ENCODE results near the gene CABP4.
A peak's percentile ranks its signal among the peaks of the same experiment; 100 is the strongest.
"Not testable (repeated sequence)": the region's sequence is repeated elsewhere in the genome, so short reads cannot be mapped to it uniquely, and the experiment has no call there.

CABP4 gene

DNA sequence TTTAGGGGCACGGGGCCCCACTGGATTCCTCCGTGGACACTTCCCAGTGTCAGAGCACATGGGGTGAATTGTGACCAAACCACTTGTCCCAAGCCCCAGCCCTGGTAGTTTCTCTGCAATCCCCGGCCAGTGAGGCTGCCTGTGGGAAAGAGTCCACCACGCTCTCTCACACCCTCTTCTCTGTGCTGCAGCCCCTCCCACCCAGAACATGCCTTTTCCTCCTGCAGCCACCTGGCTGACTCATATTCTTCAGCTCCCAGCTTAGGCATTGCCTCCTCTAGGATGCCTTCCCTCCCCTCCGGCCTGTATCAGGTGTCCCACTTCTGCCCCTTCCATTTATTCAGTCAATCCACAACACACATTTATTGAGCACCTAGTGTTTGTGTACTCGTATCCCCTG lies 32.3 kb upstream of the CABP4 start:
- DNase-seq (ENCODE audit: low read depth, low spot score) = no peak
- H3K4me3 ChIP-seq (ENCODE audit: low read depth, low read length) = no peak overlapping the region
- CTCF ChIA-PET = no interaction called here
- TF ChIP-seq, protein P1, sequence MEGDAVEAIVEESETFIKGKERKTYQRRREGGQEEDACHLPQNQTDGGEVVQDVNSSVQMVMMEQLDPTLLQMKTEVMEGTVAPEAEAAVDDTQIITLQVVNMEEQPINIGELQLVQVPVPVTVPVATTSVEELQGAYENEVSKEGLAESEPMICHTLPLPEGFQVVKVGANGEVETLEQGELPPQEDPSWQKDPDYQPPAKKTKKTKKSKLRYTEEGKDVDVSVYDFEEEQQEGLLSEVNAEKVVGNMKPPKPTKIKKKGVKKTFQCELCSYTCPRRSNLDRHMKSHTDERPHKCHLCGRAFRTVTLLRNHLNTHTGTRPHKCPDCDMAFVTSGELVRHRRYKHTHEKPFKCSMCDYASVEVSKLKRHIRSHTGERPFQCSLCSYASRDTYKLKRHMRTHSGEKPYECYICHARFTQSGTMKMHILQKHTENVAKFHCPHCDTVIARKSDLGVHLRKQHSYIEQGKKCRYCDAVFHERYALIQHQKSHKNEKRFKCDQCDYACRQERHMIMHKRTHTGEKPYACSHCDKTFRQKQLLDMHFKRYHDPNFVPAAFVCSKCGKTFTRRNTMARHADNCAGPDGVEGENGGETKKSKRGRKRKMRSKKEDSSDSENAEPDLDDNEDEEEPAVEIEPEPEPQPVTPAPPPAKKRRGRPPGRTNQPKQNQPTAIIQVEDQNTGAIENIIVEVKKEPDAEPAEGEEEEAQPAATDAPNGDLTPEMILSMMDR (IDR thresholded peaks at IDR 0.05; ENCODE audit: insufficient read depth, low read length, missing control alignments) = no peak
- POLR2A ChIA-PET = no interaction called here

DNA sequence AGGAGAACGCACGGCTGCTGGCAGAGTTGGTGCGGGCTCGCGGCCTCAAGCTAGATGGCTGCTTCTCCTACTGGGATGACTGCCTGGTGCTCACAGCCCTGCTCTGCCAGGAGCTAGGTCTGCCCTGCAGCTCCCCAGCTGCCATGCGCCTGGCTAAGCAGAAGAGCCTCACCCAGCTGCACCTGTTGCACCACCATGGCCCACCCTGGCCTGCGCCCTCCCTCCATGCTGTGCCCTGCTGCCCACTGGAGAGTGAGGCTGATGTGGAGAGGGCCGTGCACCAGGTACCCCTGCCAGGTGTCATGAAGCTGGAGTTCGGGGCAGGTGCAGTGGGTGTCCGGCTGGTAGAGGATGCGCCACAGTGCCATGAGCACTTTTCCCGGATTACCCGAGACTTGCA lies 31.7 kb upstream of the CABP4 start:
- no peak overlapping the region for H3K4me3 ChIP-seq (ENCODE audit: low read depth, low read length)
- TF ChIP-seq, protein P1 (IDR thresholded peaks at IDR 0.05; ENCODE audit: insufficient read depth, low read length, missing control alignments) = no peak
- ChIA-PET CTCF (no interaction called here), POLR2A (no interaction called here)
- DNase-seq (ENCODE audit: low read depth, low spot score) = no peak

DNA sequence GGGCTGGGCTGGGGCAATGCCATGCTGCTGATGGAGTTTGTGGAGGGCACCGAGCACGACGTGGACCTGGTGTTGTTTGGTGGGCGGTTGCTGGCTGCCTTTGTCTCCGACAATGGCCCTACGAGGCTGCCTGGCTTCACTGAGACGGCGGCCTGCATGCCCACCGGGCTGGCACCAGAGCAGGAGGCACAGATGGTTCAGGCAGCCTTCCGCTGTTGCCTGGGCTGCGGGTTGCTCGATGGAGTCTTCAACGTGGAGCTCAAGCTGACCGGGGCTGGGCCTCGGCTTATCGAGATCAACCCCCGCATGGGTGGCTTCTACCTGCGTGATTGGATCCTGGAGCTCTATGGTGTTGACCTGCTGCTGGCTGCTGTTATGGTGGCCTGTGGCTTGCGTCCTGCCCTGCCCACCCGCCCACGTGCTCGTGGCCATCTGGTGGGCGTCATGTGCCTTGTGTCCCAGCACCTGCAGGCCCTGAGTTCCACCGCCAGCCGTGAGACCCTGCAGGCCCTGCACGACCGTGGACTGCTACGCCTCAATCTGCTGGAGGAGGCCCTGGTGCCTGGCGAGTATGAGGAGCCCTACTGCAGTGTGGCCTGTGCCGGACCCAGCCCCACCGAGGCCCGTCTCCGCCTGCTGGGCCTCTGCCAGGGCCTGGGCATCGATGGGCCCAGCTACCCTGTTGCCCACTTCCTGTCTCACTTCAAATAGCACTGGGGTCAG lies 31.1 kb upstream of the CABP4 start:
- DNase-seq (ENCODE audit: low read depth, low spot score) = no peak
- no peak overlapping the region for H3K4me3 ChIP-seq (ENCODE audit: low read depth, low read length)
- ChIA-PET CTCF (no interaction called here), POLR2A (no interaction called here)
- TF ChIP-seq, protein P1 (IDR thresholded peaks at IDR 0.05; ENCODE audit: insufficient read depth, low read length, missing control alignments) = no peak

DNA sequence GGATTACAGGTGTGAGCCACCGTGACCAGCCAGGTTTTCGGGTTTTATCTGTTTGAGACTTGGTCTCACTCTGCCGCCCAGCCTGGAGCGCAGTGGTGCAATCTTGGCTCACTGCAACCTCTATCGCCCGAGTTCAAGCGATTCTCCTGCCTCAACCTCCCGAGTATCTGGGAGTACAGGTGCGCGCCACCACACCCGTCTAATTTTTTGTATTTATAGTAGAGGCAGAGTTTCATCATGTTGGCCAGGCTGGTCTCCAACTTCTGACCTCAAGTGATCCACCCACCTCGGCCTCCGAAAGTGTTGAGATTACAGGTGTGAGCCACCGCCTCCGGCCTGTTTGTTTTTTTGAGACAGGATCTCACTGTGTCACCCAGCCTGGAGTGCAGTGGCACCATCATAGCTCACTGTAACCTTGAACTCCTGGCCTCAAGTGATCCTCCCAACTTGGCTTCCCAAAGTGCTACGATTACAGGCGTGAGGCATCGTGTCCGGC lies 27.7 kb upstream of the CABP4 start:
- POLR2A ChIA-PET = interaction anchor here (1.3 kb wide), 1 partner anchor 26 kb away, joined by 3 read pairs; the partner anchor contains the start of gene PPP1CA
- peak overlapping the region; percentile 97 for H3K4me3 ChIP-seq (ENCODE audit: low read depth, low read length)
- not testable (repeated sequence) for DNase-seq (ENCODE audit: low read depth, low spot score)
- CTCF ChIA-PET = interaction anchor here (0.9 to 3.7 kb wide), 2 partner anchors 26 to 41 kb away, joined by 3 to 15 read pairs; partner anchors contain the start of gene PPP1CA

DNA sequence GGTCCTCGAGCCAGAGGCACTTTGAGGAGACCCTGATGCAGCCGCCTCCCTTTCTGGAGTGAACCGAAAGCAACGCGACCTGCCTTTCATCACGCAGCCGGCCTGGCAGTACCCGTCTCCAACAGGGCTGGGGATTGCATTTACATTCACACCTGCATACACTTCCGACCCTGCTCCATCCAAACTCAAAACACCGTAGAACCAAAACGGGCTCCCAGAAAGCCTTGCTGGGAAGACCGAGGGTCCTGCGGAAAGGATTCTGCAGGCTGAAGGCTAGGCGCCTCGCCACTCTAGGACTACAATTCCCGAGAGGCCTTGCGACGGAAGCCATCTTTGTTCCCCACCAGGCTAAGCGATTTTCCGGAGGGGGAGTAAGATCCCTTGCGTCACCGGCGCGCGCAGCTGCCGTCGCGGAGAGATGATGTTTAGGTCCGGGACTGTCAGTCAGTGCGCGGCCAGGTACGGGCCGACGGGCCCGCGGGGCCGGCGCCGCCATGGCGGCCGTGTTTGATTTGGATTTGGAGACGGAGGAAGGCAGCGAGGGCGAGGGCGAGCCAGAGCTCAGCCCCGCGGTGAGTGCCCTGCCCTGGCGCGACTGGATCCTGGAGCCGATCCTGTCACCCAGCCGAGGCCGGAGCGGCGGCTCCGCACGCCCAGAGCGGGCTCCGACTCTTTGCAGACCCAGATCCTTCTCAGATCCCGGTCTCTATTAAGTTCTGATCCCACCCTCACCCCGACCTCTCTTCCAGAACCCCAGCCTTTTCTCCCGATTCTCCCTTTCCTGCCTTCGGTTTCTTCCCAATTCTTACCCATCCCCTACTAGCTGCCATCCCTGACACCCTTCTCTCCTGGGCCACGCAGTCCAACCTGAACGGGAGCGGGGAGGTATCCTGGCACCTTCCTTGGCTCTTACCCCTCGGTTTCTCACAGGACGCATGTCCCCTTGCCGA lies 26.8 kb upstream of the CABP4 start, which contains the start of gene RPS6KB2:
Gene RPS6KB2 (plus strand): TSS at position 443 of the 950 bp plus-strand sequence. CDS start 52 bp downstream, at position 495.
- ChIA-PET CTCF (interaction anchor here (0.6 to 3.7 kb wide), 6 partner anchors 10 to 82 kb away, joined by 3 to 15 read pairs (median 4); partner anchors contain the start of gene PPP1CA), POLR2A (interaction anchor here (1.3 kb wide), 1 partner anchor 27 kb away, joined by 3 read pairs; the partner anchor contains the start of gene PPP1CA)
- TF ChIP-seq, protein P1 (IDR thresholded peaks at IDR 0.05; ENCODE audit: insufficient read depth, low read length, missing control alignments) = no peak
- peak within 1 kb of the TSS; percentile 97 for H3K4me3 ChIP-seq (ENCODE audit: low read depth, low read length)
- DNase-seq (ENCODE audit: low read depth, low spot score) = peak; percentile 80

DNA sequence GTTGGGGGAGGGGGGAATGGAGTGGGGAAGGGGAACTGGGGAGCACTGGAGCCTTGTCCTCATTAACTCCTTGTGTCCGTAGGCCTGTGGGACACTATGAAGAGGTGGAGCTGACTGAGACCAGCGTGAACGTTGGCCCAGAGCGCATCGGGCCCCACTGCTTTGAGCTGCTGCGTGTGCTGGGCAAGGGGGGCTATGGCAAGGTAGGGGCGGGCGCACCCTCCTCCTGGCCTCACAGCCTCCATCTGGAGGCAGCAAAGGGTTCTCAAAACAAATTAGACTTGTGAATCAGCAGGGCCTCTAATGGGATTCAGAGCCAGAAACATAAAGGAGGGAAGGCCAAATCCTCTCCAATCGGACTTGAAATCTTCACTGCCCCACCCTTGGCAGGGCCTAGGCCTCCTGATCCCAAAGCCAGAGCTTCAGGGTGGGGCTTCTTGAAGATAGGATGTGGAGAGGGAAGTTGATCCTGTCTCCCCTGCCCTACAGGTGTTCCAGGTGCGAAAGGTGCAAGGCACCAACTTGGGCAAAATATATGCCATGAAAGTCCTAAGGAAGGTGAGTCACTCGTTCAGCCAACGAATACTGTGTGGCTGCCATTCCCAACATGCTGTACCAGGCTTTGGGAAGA lies 26.0 kb upstream of the CABP4 start:
- TF ChIP-seq, protein P1 (IDR thresholded peaks at IDR 0.05; ENCODE audit: insufficient read depth, low read length, missing control alignments) = no peak
- ChIA-PET POLR2A (no interaction called here), CTCF (interaction anchor here (0.6 to 3.7 kb wide), 5 partner anchors 10 to 83 kb away, joined by 3 to 15 read pairs (median 4); partner anchors contain the start of gene PPP1CA)
- no peak for DNase-seq (ENCODE audit: low read depth, low spot score)
- peak overlapping the region; percentile 97 for H3K4me3 ChIP-seq (ENCODE audit: low read depth, low read length)
